Measurements from ENCODE around the gene LRRC74A. TPM values are rescaled to one million over a fixed set of nuclear protein-coding genes. Genes with fewer than 3 reads are reported as not detected.

LRRC74A gene
- total and polyA plus RNA-seq, 2 of the 4 experiments (the other 2 are of a cell fraction), result not detected

- TF ChIP-seq CTCF (conservative IDR thresholded peaks at IDR 0.05; ENCODE audit: low read depth, low read length) (no peak), RAD21 (IDR thresholded peaks at IDR 0.05; ENCODE audit: low read length) (no peak), RFX5 (IDR thresholded peaks at IDR 0.05; ENCODE audit: low read depth, low read length) (no peak)
Observed at GRCh38 chr14:76812422-76813383, 13.5 kb upstream of the LRRC74A start, which contains the start of gene ANGEL1 (continued).

Measured in IMR-90 (cell line).